Psoas muscle (tissue), 8 donors: Measurements from ENCODE around the gene SLC24A4. TPM values are rescaled to one million over a fixed set of nuclear protein-coding genes. Genes with fewer than 3 reads are reported as not detected.
A peak's percentile ranks its signal among the peaks of the same experiment; 100 is the strongest.

Experiments used
- ATAC-seq, 4 donors: fragments of 200-7000 bp; cut with Tn5 transposase; one replicate each; pipeline ENCODE4 v1.9.1; 2020; ENCODE audit warnings: moderate library complexity in 3 of 4, mild to moderate bottlenecking in 2 of 4
- DNase-seq, 2 donors: peaks; one replicate each; pipeline ENCODE4 v3.0.0-alpha.2; 2020
- H3K27ac ChIP-seq: fragments of 200-600 bp; one replicate; pipeline ENCODE4 v1.8.0; 2022
- H3K27me3 ChIP-seq, 3 donors: fragments of 200-600 bp in 1 of 3; one replicate each; pipeline versions ENCODE4 v1.6.1 to v1.8.0; 2013 to 2022; ENCODE audit warnings: low read length in 2 of 3, mild to moderate bottlenecking in 2 of 3, moderate library complexity in 1 of 3; ENCODE audit not compliant: insufficient read depth in 3 of 3
- H3K36me3 ChIP-seq, 2 donors: fragments of 200-600 bp in 1 of 2; one replicate each; pipeline versions ENCODE4 v1.6.1 to v1.8.0; 2013 to 2022; ENCODE audit warnings: low read depth in 1 of 2, mild to moderate bottlenecking in 1 of 2, moderate library complexity in 1 of 2; ENCODE audit not compliant: insufficient read depth in 1 of 2
- H3K4me1 ChIP-seq: fragments of 200-600 bp; one replicate; pipeline ENCODE4 v1.8.0; 2022
- H3K4me3 ChIP-seq: fragments of 200-600 bp; one replicate; pipeline ENCODE4 v1.8.0; 2022; ENCODE audit warnings: mild to moderate bottlenecking
- H3K9me3 ChIP-seq: fragments of 200-600 bp; one replicate; pipeline ENCODE4 v1.8.0; 2022
- CTCF ChIP-seq: fragments of 200-600 bp; IDR thresholded peaks from one replicate; pipeline ENCODE4 v1.8.0; 2022; ENCODE audit warnings: antibody characterized with exemption
- WGBS, 3 donors: extraction: QIAGEN DNeasy Blood & Tissue Kit; methylation state at CpG; one replicate each; pipeline versions ENCODE4 v1.1.6 to v1.1.7; 2013; 5-methylcytosine and 5-hydroxymethylcytosine counted together
- intact Hi-C, 2 donors: fragments of 100-400 bp; cut with DNase I; formaldehyde crosslinking; loops; one replicate each; pipeline versions ENCODE4 v1.11.0 to v1.14.2; 2022
- polyA plus RNA-seq, 3 donors: library from polyadenylated mRNA; stranded (reverse); fragments of 200-250 nt; gene quantifications; one replicate each; pipeline ENCODE4 v1.2.3, GENCODE V29; 2013
- total RNA-seq, 4 donors: library from RNA; stranded (reverse); fragmentation: NEBNext Ultra II Directional in 2 of 4; extraction: Animal tissue kit (Norgen Biotek cat#: 25700) in 2 of 4; gene quantifications; one replicate each; pipeline versions ENCODE4 v1.2.1 to v1.2.4, GENCODE V29; 2021 to 2023
- donor health status: healthy with polysubstance abuse.
- donor health status: DM: no; HTN: no; CAD: no; lungs with moderate emphysema.
- donor health status: Bipolar disorder and iron deficiency.
- donor health status: healthy.
- donor health status: DM: yes; HTN: yes; CAD: no.
- donor health status: DM: no; HTN: no; CAD: no.
- donor health status: DM: no; HTN: no; CAD: no.
- donor health status: DM: yes; HTN: yes; CAD: no.

The SLC24A4 gene
- total and polyA plus RNA-seq, 7 donors, result 0.21 to 2.3 (median 0.34) TPM

DNA sequence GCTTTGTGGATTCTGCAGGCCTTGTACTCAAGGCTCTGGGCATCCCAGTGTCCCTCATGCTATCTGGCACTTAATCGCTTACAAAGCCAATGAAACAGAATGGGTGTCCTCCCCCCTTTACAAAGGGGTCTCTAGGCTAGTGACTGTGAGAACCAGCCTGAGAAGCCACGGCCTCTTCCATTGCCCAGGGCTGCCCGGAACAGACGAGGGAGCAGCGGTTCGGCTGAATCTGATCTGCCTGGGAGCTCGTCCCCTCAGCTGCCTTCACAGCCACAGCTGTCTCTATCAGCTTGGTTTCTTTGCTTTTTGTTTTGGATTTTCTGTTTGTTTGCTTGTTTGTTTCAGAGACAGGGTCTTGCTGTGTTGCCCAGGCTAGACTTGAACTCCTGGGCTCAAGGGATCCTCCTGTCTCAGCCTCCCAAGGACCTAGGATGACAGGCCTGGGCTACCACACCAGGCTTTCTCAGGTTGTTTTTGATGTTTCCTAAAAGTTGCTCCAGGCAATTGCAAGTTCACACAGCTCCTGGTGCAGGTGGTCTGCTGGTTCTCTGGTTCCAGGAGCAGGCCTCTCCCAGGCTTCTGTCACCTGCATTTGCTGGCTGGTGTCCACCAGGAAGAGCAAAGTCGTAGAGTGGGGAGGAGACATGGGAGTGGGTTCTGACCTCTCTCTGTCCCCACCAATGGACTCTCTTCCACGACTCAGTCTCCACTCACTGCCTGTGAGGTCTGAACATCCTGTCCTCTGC lies 179.7 kb downstream of the SLC24A4 start:
- intact Hi-C loops, result no loop called here
- Histone ChIP-seq H3K4me3 (no peak overlapping the region), H3K9me3 (no peaks in the 10 kb centered on the region), H3K27ac (no peak overlapping the region), H3K4me1 (peaks cover 5% of the 10 kb centered on the region), H3K36me3 (no peaks in the 10 kb centered on the region), H3K27me3 (no peaks in the 10 kb centered on the region)
- 64 to 80% (median 65%) methylated on average over 9 of the region's 9 CpGs for WGBS, 3 donors
- DNase-seq (no peak), ATAC-seq (no peak)
- TF ChIP-seq CTCF, result no peak

DNA sequence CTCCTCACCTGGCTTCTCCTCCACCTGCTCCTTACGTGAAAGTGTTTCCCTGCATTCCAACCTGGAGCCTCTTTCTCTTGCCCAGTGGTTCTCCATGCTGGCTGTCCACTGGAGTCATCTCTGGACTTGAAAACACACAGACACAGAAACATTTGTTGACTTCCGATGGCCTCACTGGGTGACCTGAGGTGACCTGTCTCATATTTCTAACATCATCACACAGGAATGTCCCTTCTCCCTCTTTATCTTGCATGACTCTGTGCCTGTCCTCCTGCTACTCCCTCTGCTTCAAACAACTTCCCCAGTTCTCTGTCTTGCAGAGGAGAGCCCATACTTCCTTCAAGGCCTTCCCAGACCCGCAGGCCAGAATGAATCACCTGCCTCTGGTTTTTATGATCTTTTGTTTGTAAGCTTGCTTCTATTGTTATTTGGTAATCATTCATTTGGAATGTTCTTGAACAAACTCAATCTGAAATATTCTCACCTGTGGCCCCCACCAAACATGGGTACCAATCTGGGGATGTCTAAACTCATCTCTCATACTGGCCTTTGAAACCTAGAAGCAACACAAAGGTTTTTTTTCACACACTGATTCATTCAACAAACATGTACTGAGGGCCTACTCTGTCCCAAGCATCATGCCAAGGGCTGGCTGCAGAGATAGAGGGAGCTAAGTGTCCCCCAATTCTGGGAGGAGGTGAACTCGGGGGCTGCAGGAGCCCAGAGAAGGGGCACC lies 181.0 kb downstream of the SLC24A4 start:
- Histone ChIP-seq H3K36me3 (no peaks in the 10 kb centered on the region), H3K9me3 (no peaks in the 10 kb centered on the region), H3K27me3 (no peaks in the 10 kb centered on the region), H3K27ac (no peak overlapping the region), H3K4me3 (no peak overlapping the region), H3K4me1 (peaks cover 5% of the 10 kb centered on the region)
- ATAC-seq (peak in 3 of 4 donors; percentile 36 to 58 (median 40)), DNase-seq (peak in 1 of 2 donors; percentile 12)
- intact Hi-C loops, result no loop called here
- 33 to 50% (median 35%) methylated on average over 4 of the region's 4 CpGs for WGBS, 3 donors
- TF ChIP-seq CTCF, result no peak

DNA sequence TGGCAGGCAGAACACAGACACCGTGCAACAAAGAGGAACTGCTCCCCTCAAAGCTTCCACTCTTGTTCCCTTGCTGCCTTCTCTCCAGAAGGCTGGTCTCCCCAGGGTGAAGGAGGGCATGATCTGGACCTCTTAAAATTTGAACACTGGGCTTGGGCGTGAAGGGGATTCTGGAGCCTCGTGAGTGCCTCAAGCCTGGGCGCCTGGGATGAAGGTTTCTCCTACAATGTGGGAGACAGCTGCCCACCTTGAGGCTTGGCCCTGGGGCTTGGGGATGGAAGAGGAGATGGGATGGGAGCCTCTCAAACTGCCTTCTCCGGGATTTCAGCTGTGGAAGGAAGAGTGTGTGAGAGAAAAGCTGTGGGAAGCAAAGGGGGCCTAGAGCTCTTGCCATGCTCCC lies 182.9 kb downstream of the SLC24A4 start:
- ATAC-seq (no peak), DNase-seq (no peak)
- no peaks in the 10 kb centered on the region for H3K9me3 ChIP-seq
- no peak overlapping the region for H3K4me3 ChIP-seq
- no peak for TF ChIP-seq CTCF
- peaks cover 5% of the 10 kb centered on the region for H3K4me1 ChIP-seq
- H3K36me3 ChIP-seq, result no peaks in the 10 kb centered on the region
- 91 to 96% (median 93%) methylated on average over 5 of the region's 5 CpGs for WGBS, 3 donors
- intact Hi-C loops, result no loop called here
- H3K27ac ChIP-seq, result no peak overlapping the region
- H3K27me3 ChIP-seq, result no peaks in the 10 kb centered on the region

DNA sequence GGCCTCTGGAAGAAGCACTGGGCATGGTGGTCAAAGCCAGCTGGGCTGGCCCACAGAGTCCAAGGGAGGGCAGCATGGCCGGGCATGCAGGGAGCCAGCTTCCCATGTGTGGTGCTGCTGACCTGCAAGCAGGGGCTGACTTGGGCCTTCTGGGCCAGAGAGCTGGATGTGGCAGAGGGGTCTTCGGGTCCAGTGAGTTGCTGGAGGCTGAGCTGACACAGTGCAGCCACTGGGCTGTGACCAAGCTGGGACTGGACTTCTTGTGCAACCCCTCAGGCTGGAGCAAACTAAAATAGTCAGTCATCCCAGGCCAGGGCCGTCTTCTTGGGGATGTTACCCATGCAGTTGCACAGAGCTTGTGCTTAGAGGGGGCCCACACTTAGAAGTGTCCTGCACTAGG lies 183.3 kb downstream of the SLC24A4 start:
- no peak overlapping the region for H3K4me3 ChIP-seq
- H3K27me3 ChIP-seq, result no peaks in the 10 kb centered on the region
- ATAC-seq, result no peak
- WGBS, 3 donors, result 73 to 92% (median 75%) methylated on average over 3 of the region's 3 CpGs
- no peak for DNase-seq
- intact Hi-C loops, result no loop called here
- no peak overlapping the region for H3K27ac ChIP-seq
- H3K4me1 ChIP-seq, result peaks cover 5% of the 10 kb centered on the region
- no peaks in the 10 kb centered on the region for H3K36me3 ChIP-seq
- TF ChIP-seq CTCF, result no peak
- H3K9me3 ChIP-seq, result no peaks in the 10 kb centered on the region
